DMS153 (cell line): ENCODE results near the gene RARG.

ENCODE experiments used
- DNase-seq: peaks from one replicate; lab custom pipeline; 2025; lab: John Stamatoyannopoulos, UW

The RARG gene

GRCh38 chr12:53244337-53244736, 12.3 kb upstream of the RARG start:
- DNase-seq, result no peak

GRCh38 chr12:53241623-53242412, 9.8 kb upstream of the RARG start:
- DNase-seq, result no peak

DNA sequence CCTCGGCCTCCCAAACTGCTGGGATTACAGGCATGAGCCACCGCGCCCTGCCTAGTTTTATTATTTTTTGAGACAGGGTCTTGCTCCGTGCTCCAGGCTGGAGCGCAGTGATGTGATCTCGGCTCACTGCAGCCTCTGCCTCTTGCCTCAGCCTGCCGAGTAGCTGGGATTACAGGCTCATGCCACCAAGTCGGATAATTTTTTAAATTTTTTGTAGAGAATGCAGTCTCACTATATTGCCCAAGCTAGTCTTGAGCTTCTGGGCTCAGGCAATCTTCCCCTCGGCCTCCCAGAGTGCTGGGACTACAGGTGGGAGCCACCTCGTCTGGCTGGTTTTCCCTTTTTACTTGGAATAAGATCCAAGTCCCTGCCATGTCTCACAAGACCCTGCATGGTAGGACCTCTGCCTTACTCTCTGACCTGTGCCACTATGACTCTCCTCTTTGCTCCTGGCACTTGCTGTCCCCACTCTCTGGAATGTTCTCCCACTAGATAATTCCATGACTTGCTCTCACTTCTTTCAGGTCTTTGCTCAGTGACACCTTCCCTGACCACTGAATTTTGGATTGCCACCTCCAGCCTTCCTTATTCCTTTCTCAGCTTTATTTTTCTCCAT, 7.7 kb upstream of the RARG start:
- DNase-seq, result no peak

- DNase-seq, result no peak
These were observed 4.6 kb upstream of the RARG start for GRCh38 chr12:53236443-53237111.

DNA sequence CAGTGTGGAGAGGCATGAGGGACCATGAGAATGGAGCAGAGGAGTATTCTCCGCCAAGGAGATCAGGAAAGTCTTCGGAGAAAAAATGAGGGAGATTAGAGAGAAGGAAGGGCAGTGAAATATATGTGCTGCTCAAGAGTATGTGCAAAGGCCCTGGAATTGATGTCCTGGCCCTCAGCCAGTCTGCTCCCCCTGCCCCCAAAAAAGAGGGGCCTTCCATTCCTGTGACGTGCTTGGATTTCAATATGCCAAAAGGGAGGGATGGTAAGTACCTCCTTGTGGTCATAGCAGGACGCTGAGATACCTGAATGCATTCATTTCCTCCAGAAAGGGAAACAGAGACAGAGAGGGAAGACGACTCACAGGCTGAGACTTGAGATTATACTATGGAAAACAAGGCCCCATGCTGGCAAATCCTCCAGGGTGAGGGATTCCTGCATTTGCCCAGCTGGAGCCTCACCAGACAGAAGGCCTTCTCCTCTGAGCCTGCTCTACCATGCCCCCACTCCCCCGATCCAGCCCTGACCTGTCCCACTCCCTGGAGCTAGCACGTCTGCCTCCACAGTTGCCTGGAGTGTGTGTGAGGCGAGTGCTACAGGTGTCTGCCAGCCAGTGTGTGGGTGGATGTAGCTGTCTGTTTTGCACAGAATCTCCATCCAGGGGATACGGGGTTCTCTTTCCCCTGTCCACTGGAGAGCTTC, 3.9 kb upstream of the RARG start:
- DNase-seq, result no peak

DNA sequence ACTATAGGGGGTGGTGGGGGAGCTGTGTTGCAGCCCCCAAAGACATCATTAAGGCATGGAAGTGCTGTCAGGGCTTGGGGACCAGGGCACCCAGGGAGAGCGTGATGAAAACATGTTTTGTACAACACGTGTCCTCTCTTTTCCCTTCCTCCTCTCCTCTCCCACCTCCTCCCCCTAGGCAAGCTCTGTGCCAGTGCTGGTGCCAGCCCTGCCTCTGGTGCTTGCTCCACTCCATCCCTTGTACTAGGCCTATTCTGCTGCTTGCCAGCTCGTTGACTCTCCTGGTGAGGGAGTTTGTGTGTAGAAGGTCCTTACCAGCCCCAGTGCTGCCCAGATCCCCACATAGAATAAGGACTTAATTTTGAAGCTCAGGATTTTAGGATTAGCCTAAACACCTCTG, 3.2 kb upstream of the RARG start:
- DNase-seq, result no peak

DNA sequence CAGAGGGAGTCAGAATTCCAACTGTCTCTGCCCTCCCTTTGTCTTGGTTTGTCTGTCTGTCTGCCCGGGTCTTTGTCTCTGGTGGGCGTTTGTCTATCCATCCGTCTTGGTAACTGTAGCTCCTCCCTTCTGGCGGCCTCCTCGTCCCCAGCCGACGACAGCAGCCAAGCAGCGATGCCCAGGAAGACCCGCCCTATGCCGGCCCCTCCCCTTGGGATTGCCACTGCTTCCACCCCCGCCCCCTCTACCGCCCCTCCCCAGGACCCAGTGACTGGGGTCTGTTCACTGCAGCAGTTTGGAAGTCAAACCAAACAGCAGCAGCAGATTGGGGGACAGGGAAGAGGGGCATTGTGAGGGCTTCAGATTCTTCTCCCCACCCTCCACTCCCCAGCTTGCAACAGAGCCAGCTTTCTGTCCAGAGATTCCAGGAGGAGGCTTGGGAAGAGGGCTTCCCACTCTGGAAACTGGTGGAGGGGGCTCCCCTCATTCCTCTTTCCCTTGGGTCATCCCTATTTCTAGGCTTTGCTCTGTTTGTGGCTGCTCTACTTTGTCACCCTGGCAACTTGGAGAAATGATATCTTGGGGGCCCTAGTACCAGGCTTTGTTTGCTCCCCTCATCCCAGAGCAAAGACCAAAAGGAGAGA, 2.4 kb upstream of the RARG start:
- DNase-seq, result no peak

- no peak for DNase-seq
These were observed 1.7 kb upstream of the RARG start for GRCh38 chr12:53233671-53234121.

GRCh38 chr12:53232646-53233461, 845 bp upstream of the RARG start:
- DNase-seq, result no peak

GRCh38 chr12:53231671-53231920, 413 bp downstream of the RARG start:
- DNase-seq, result no peak

DNA sequence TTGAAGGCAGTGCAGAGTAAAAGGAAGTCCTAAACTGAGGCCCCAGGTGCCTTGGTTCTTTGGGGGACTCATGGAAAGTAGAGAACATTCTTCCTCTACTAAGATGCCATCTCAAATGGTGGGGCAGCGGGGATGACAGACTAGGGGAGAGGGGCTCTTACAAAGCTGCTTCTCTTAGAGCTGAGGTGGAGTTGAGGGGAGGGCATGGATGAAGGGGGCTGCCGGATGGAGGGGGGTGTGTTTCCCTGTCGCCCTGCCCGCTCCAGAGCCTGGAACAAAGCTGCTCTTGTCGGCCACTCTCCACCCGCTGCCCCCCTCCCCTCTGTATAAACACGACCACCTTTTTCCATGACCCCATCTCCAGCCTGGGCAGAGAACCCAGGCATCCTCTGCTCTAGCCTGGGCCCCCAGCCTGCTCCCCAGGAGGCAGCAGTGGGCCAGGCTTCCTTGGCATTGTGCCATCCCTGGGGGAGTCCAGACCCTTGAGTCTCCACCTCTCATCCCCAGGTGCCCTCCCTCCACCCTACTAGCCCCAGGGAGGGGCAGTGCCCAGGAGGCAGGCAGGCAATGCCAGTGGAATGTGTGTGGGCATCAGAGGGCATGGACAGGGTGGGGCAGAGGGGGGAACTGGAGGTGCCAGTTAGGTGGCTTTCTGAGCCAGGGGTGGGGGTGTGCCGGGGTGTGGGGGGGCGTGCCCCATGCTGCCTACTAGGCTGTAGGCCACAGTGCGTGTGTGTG, 1.7 kb downstream of the RARG start:
- no peak for DNase-seq

DNA sequence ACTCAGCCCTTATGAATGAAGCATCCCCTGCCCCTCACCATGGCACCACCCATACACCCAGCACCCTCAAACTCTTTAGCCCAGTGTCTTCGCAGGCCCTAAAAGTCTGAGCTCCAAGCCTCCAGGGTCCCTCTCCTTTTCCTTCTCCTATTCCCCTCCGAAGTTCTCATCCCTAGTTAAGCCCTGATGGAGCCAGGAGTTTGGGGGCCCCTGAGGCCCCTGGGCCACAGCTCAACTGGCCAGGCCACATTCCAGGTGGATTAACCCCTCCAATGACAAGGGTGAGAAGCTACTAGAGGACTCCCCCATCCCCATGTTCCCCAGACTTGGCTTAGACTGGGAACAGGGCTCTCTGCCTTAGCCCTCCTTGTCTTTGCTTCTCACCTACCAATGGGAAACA, 2.6 kb downstream of the RARG start:
- no peak for DNase-seq

- DNase-seq, result no peak
These were observed 4.2 kb downstream of the RARG start for GRCh38 chr12:53227836-53228235.

DNA sequence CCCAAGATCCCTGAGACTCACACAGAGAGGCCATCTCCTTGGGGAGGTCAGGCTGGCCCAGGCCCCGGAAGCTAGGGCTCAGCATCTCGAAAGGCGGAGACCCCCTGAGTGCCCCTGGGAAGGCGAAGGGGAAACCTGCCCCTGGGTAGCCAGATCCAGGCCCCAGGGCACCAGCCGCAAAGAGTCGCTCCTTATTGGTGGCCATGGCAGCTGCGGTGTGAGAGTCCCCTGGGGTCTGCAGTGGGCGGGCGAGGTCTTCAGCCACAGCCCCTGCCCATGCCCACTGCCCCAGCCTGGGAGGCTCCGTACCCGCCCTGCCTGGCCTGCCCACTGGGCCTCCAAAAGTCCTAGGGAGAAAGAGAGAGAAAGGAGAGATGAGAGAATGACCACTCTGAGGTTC, 4.7 kb downstream of the RARG start:
- DNase-seq, result no peak

- no peak for DNase-seq
These were observed 5.2 kb downstream of the RARG start for GRCh38 chr12:53226815-53227214.

- no peak for DNase-seq
These were observed 6.2 kb downstream of the RARG start for GRCh38 chr12:53225635-53226424.

DNA sequence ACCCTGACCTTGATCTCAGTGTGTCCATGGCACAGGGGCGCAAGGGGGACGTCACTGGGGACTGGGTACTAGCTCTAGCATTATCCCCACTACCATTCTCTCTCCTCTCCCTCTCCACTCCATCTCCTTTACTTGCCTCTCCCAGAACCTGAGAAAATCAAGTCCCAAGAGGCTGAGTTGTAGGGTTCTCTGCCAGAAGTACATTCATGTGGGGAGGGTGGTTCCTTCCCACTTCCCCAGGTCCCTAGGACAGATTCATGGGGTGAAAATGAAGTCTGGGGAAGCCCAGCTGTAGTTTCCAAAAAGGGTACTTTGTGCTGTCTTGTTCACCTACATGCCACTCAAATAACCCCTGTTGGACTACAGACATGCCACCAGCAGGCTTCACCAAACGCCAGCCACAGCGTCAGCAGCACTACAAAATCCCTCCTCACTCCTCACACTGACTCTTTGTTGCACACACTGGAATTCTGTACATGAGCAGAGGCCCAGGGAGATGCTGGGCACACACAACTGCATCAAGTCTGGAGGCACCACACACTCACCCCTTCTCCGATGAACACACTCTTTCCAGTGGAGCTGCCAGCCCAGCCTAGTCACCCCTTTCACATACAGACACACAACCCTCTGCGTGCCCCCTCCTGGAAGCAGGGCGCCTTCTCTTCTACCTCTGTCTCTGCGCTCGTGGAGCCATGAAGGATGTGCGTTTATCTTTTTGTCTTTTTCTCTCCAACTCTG, 6.9 kb downstream of the RARG start:
- DNase-seq, result no peak

DNA sequence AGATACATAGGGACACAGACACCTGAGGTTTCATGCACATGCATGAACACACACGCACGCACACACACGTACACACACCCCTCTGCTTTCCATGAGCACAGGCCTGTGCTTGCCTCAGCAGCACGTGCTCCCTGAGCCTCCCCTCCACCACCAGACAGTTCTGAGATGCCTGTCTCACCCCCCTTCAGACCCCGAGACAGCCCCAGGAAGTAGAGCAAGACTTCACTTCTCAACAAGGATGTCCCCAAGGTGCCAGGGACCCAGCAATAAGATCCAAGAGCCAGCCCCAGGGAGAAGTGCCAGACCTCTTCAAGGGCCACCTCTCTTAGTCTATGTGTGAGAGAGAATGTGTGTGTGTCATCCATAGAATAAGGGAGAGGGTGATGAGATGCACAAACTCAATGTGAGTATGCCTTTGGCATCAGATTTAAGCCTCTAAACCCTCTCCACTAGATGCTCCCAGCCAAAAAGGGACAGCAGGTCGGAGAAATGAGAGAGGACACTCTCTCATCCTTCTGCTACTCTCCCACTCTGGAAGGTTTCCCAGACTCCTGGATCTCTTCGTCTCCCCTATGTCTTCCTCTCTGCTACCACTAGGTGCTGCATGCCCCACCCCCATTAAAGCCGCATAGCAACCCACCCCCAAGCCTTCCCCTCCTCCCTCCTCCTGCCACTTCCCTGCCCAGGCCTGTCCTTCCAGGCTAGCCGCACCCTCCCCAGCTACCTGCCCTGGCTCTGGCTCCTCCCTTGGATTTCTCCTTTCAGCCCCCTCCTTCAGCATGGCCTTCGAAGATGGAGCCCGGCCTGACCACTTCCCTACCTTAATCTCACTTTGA, 7.7 kb downstream of the RARG start:
- no peak for DNase-seq
